Stimulated activated CD8-positive, alpha-beta memory T cell treated with anti-CD3 and anti-CD28 coated beads, Interleukin-7, amount 100 ng/mL, for 48 hours (primary cell): ENCODE measurements around the gene LDLRAD3.

Source experiments
- DNase-seq, 2 donors: peaks; one replicate each; pipeline ENCODE4 v3.0.0-alpha.2; 2020; ENCODE audit warnings: low read depth in 1 of 2; ENCODE audit errors: extremely low read depth in 1 of 2

LDLRAD3 gene

DNA sequence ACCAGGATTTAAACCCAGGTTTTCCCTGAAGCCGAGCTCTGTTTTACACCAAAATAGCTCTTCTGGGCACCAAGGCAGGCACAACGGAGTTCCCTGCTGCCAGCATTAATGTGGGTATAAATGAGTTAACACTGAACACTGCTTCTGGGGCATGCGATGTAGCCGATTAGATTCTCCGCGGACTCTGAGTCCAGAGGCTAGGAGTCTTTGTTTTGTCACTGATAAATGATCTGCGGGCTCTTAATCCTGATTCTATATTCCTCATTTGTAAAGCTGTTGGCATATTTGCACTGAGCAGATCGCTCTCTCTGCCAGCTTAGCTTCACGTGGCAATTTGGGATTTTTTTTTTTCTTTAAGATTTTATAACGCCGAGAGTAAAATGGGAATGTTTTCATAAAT lies 16.8 kb upstream of the LDLRAD3 start:
- DNase-seq: no peak

DNA sequence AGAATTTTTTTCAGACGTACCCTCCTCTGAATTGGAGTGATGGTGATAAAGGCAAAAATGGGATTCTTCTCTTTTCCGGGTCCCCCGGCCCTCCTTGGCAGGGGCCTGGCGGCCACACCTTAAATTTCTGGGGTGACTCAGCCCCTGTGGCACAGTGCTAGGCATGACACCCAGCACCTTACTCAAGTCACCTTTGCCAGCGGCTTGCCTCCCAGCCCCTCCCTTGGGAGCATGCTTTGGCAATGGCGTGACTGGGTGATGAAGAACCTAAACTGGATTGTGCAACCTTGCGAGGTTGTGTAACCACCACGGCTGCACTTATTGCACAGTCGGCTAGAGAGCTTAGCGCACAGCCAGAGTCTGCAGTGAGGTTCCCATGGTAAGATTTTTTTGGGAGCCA lies 16.2 kb upstream of the LDLRAD3 start:
- no peak for DNase-seq

DNA sequence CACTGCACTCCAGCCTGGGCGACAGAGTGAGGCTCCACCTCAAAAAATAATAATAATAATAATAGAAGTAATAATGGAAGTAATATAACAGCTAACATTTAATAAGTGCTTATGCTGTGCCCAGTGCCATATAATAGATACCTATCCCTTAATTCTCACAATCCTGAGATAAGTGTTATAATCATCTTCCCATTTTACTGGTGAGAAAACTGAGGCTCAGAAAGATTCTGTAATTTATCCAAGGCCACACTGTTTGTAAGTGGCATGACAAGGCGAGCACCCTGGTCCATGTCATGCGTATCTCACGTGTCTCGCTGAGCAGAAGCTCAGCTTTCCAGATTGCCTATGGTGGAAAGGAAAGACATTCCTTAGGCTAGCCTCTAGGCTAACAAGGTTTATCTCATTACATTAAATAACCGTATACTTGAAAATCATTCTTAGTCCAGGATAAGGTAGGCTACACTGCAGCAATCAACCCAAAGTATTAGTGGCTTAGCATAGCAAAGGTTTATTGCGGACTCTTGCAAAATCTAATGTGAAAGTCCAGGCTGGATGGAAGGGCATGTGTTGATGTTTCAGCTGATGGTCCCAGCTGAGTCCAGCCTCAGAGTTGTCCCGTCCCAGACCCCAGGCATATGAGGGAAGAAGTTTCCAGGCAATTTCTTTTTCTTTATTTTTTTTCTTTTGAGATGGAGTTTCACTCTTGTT lies 15.0 kb upstream of the LDLRAD3 start:
- DNase-seq: no peak

DNA sequence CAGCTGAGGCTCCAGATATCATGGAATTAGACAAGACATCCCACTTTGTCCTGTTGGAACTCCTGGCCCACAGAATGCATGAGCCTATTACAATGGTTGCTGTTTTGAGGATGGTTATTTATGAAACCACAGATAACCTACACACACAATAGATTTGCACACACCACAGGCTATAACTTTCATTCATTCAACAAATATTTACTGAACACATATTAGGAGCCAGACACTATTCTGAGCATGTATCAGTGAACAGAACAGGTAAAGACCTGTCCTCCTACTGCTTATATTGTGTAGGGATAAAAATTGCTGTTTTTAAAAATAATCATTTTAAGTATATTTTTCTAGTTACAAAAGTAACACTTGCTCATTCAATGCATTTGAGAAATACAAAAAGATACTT lies 13.4 kb upstream of the LDLRAD3 start:
- DNase-seq: no peak

DNA sequence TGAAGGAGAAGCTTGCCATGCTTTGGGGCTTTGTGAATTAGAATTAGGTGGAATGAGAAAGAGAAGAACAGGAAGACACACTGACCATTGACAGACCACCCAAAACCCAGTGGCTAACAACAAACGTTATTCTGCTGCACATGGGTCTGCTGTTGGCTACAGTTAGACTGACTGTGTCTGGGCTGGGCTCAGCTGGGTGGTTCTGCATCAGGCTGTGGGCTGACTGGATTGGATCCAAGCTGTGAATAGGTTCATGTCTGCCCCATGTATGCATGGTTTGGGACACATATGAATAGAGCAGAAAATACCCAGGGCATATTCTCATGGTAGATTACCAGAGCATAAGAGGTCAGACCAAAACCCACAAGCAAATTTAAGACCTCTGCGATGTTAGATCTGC lies 11.7 kb upstream of the LDLRAD3 start:
- DNase-seq: no peak

DNA sequence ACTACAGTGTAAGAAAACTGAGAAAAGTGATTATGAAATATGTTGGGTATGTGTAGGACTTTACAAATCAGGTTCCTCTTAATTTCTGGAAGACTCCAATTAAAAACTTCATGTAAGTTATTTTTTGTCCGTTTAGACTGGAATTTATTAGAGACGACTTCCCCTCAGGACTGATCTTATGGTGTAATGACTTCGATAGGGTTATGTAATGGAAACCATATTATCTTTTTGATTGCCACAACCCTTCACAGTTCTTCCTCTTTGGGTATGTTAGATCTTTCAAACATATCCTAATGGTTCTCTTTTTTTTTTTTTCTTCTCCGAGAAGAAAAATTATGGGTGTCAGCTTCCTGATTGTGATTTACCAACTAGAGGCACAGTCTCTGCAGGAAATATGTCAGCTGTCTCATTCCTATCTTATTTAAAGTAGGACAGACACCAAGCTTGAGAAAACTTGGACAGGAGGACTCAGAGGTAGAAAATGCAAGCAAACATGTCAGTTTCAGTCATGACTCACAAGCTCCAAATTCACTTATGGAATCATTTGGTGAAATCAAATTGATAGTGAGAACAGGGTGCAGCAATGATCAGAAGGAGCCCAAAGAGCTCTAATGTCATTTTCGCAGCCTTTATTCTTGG lies 11.1 kb upstream of the LDLRAD3 start:
- no peak for DNase-seq

DNA sequence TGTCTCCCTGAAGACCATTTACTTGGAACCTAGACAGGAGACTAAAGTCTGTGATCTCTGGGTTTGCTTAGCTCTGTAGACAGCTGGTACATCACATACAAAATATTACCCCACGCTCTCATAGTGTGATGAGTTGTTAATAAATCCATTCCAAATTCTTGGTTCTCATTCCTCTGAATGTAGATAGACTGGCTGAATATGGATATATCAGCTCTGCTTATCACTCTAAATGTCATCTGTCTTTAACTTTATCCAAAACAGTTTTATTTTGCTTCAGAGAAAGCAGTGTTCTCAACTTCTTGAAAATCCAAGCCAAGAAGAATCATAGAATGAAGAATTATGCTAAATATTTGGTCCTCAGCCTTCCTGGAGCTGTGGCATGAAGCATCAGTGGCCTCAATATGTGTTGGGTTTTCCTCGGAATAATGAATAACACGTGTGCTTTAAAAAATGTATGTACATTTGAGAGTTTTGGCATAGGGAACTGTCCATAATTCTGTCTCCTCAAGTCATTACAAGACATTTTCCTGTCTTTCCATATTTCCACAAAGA lies 10.5 kb upstream of the LDLRAD3 start:
- DNase-seq: no peak

DNA sequence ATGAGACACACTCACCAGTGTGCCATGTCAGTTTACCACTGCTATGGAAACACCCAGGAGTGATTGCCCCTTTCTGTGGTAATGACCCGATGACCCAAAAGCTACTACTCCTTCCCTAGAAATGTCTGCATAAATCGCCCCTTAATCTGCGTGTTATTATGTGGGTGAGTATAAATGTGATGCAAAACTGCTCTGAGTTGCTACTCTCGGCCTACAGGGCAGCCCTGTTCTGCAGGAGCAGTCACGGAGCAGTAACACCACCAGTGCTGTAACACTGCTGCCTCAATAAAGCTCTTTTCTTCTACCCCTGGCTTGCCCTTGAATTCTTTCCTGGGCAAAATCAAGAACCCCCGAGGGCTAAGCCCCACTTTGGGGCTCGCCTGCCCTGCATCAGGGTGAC lies 9.6 kb upstream of the LDLRAD3 start:
- DNase-seq: no peak

DNA sequence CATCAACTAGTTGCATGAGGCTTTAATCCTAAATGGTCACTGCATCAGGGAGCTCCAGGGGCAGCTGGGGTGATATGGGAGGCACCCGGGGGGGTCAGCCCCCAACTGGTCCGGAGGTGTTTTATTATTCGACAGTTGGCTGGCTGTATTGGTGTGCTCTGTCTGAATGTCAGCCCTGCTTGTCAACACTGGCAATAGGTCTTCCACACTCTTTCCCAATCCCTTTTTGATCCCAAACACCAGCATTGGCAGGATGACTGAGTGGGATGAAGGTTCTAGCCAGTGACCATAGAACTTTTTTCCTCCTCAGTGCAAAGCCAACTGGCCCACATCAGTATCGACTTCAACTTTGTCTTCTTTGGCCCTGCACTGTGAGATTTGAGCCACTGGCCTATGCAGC lies 8.9 kb upstream of the LDLRAD3 start:
- DNase-seq: no peak

DNA sequence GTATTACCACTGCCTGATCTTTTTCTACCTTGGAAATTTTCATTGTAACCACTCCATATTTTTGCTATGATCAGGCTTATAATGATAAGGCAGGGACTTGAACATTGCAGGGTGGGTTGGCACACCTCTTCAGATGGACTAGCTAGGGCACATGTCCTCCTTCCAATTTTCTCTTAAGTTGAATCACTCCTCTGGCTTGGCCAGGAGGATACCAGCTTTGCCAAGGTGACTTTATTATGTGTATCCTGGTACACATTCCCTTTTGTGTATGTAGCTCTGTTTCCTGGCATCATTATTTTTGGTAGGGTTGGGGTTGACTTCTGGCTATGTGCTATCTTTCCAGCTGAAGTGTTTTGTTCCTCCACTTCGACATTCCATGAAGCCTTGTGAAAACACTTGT lies 8.5 kb upstream of the LDLRAD3 start:
- no peak for DNase-seq

DNA sequence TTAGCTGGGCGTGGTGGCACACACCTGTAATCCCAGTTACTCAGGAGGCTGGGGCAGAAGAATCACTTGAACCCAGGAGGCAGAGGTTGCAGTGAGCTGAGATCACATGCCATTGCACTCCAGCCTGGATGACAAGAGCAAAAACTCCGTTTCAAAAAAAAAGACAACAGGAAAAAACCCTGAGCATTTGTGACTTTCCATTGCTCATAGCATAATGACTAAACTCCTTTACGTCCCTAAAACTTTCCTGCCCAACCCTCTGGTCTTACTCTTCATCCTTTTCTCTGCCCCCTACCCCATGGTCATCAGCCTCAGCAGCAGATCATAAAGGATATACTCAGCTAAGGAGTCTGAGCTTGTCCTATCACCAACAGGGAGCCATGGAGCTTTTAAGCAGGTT lies 6.8 kb upstream of the LDLRAD3 start:
- DNase-seq: no peak

DNA sequence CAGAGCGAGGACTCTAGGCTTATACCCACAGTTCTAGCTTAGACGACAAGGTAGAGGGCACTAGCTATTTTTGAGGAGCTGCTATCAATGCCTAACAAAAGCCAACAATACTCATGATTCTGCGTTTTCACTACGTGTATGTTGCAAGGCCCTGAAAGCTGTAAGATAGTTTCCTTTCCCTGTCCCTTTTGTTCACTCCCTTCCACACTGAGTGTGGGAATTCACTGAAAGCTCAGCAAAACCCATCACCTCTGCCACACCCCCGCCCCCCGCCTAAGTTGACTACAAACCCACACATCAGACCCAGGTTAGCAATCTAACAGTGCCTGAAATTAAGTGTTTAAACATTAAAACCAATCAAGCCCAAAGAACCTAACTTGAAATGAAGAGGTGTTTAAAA lies 6.2 kb upstream of the LDLRAD3 start:
- no peak for DNase-seq

DNA sequence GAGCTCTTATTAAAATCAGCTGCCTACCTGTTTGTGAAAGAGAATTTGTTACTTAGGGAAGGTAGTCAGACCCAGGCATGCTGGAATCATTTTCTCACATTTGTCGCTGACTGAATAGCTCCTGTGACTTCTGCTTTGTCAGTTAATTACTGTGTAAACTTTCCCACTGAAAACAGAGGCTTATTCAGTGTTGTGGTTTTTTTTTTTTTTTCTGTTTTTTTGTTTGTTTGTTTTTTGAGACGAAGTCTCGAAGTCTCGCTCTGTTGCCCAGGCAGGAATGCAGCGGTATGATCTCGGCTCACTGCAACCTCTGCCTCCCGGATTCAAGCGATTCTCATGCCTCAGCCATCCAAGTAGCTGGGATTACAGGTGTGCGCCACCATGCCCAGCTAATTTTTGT lies 5.6 kb upstream of the LDLRAD3 start:
- DNase-seq: no peak

DNA sequence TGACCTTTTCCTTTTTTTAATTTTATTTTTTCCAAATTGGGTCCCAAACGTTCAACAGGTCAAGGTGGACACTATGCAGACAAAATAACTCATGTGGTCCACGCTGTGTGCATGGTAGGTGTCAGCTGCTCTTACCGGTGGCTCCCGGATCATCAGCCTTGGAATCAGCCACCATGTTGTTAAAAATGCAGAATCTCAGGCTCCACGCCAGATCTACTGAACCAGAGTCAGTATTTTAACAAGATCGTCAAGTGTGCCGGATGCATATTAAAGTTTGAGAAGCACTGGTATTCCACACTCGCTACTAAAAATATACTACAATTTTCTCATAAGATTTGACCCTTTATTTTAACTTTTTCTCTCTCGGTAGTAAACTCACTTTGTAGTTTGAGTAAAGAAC lies 553 bp upstream of the LDLRAD3 start:
- no peak for DNase-seq

DNA sequence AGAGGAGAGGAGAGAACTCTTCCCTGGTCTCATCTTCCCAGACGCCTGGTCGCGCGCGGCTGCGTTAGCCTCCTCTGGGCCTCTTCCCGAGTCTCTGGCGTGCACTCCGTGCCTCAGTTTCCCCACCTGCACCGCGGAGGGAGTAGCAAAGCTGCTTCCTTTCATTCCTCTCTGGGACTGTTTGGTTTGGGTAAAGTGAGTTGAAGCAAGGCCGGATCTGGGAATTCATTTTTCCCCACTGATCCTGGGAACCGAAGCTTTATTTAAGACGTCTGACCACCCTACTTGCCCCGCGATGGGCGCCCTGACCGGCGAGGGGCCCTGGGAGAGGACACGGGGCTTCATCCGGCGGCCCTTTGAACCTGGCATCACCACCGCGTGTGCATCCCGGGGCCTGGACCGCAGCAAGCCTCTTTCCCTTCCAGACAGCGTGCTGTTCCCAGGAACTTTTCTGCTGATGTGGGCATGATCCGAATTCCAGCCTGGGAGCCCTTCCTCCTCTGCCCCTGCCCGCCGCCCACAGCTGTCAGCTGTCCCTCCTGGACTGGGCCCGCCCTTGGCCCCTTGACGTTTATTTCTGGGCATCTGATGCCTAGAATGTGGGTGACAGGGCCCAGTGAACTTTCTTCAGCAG lies 758 bp downstream of the LDLRAD3 start:
- no peak for DNase-seq

DNA sequence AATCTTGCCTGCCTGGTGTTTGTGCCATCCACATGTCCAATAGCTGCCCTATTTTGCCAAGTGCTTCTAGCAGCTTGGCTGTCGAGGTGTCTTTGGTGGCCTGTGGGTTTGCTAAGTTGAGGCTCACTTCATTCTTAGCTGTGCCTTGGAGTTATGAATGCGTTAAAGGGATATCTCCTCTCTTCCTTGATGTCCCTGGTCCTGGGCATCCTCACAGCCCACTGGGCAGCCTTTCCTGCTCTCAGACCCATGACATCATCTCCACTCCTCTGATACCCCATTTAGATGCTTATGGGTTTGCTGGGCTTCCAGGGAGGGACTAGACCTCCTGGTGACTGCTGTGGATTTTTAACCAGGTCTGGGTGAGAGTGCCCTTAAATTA lies 1.3 kb downstream of the LDLRAD3 start:
- no peak for DNase-seq

DNA sequence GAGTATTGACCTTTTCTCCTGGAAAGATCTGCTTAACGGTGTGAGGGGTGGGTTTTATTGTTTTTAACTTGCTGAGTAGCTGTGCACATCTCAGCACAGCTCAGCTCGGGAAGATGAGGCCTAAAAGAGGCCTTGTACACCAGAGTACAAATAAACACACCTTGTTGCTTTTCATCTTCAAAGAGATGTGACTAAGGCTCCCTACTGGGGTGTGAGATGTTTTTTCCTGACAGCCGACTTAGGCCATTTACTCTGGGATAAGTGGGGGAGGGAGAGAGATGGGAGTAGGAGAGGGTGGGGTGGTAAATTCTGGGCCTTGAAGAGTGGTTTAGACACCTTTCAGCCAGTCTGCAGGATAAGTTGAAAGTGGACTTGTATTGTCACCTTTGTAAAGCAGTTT lies 2.9 kb downstream of the LDLRAD3 start:
- DNase-seq: no peak

DNA sequence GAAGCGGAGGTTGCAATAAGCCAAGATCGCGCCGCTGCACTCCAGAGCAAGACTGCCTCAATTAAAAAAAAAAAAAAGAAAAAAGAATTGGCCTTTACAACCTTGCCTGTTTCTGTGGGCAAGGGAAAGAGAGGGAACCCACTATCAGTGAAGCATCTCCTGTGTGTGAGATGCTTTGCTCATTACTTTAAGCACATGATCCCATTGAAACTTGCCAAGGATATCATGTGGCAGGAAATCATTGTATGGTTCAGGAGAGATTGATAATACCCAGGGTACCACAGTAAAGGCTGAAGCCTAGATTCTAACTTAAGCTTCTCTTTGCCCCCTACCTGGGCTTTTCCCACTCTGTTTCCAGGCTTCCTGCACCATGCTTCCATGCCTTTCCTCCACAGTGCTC lies 3.6 kb downstream of the LDLRAD3 start:
- no peak for DNase-seq

DNA sequence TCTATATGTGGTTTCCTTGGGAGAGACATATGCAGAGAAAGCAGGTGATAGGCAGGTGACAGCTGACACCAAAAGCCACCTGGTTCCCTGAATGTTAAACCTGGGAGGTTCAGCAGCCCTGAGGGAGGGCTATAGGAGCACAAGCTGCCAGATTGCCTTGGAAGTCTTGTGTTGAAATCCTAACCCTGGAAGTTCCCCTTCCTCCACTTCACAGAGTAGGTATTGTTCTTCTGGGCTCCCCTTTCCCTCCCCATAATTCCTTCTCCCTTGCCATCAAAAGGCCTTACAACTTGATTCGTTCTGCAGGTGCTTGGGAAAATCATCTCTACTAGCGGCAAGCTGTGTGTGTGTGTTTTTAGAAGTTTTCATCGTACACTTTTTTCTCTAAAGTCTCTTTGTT lies 5.4 kb downstream of the LDLRAD3 start:
- DNase-seq: no peak

DNA sequence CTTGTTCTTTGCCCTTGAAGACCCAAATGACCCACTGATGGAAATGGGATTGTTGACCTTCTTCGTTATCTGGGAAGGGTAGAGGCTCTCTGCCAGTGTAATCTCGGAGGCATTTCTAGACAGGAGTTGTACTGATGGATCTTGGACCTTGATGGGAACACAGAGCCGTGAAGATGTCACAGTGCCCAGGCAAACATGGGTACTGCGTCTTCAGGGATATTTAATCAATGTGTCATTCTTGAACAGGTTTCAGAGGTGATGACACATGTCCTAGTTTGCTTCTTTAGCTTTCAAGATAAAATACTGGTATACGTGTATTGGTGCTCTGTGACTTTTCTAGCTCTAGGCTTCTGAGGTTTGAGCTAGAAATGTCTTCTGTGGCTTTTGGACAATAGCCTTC lies 6.2 kb downstream of the LDLRAD3 start:
- no peak for DNase-seq

DNA sequence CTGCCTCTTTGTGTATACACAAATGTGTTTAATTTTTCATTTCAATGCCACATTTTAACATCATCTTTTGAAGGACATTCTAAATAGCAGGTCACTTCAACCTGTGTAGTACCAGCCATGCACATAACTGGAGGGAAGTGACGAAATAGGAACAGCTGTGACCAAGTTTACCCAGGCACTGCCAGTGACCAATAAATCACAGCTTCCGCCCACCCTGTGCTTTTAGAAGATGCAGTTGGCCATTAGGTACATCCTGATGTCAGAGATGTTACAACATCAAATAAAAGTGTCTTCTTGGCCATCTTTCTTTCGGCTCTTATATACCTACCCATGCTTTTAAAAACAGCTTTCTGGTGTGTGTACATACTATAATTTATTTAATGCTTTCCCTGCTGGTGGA lies 7.8 kb downstream of the LDLRAD3 start:
- no peak for DNase-seq

DNA sequence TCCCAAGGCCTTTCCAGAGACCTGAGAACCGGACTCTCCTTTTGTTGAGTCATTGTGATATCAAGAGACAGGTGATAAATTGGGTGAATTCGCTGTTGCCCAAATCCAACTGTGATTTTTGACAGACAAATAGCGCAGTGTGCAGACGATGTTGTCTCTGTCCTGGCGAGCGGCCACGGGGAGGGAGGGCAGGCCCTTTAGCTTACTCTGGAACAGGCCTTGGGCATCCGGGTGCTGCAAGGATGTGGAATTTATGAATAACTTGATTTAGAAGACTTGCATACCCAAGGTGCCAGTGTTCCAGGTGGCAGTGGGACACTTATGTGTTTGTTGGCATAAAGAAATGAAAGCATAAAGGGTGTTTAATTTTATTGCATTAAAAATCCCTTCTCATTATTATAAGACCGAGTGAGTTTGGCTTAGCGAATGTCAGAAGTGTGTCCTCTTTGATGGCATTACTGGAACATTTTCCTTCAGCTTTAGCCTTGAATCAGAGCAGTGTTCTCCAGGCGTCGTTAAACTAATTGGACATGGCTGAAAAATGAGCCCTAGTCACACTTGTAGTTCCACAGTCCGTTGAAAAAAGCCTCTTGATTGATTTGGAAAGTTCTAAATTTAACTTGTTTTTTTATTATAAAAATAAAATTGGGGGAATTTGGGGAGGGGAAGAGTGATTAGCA lies 9.4 kb downstream of the LDLRAD3 start:
- DNase-seq: no peak
